Spinal cord (tissue), 10 donors: ENCODE results near the gene INTS15. TPM values are rescaled to one million over a fixed set of nuclear protein-coding genes. Genes with fewer than 3 reads are reported as not detected.
A peak's percentile ranks its signal among the peaks of the same experiment; 100 is the strongest.
"Not testable (repeated sequence)": the region's sequence is repeated elsewhere in the genome, so short reads cannot be mapped to it uniquely, and the experiment has no call there.

Experiments
- DNase-seq, 6 donors: peaks; one replicate each; pipeline versions ENCODE4 v3.0.0 to v3.0.0-alpha.2; 2013 to 2015; ENCODE audit warnings: low spot score in 6 of 6, low read depth in 4 of 6
- H3K27ac ChIP-seq: one replicate; pipeline ENCODE4 v1.5.1; 2013; ENCODE audit warnings: low read depth, low read length, control low read depth
- H3K27me3 ChIP-seq: one replicate; pipeline ENCODE4 v1.6.1; 2013; ENCODE audit warnings: low read length; ENCODE audit not compliant: control insufficient read depth, insufficient read depth
- H3K36me3 ChIP-seq: one replicate; pipeline ENCODE4 v1.6.1; 2013; ENCODE audit warnings: low read length; ENCODE audit not compliant: control insufficient read depth, insufficient read depth
- H3K4me1 ChIP-seq: one replicate; pipeline ENCODE4 v1.6.1; 2013; ENCODE audit warnings: low read length; ENCODE audit not compliant: control insufficient read depth, insufficient read depth
- H3K4me3 ChIP-seq: one replicate; pipeline ENCODE4 v1.5.1; 2013; ENCODE audit warnings: low read depth, low read length, control low read depth
- H3K9me3 ChIP-seq: one replicate; pipeline ENCODE4 v1.6.1; 2013; ENCODE audit warnings: low read length; ENCODE audit not compliant: control insufficient read depth, insufficient read depth
- WGBS: methylation state at CpG from one replicate; pipeline ENCODE4 v1.1.5; 2013; ENCODE audit warnings: missing lambda C conversion rate; ENCODE audit not compliant: insufficient coverage; 5-methylcytosine and 5-hydroxymethylcytosine counted together
- polyA plus RNA-seq, 2 donors: library from polyadenylated mRNA; unstranded; fragments of 120-200 nt; gene quantifications; one replicate each; pipeline ENCODE4 v1.2.1, GENCODE V29; 2013; ENCODE audit not compliant: insufficient read length in 2 of 2
- total RNA-seq, 2 donors: library from RNA; depleted of rRNA in 1 of 2; stranded (reverse); fragments of 120-200 nt in 1 of 2; fragments of >200 nt in 1 of 2; gene quantifications; one replicate each; pipeline versions ENCODE4 v1.2.3 to v1.2.4, GENCODE V29; 2013 to 2014
- donor health status: healthy.

Gene INTS15
- total and polyA plus RNA-seq, 4 donors: 14.0 to 57.0 (median 37.1) TPM

DNA sequence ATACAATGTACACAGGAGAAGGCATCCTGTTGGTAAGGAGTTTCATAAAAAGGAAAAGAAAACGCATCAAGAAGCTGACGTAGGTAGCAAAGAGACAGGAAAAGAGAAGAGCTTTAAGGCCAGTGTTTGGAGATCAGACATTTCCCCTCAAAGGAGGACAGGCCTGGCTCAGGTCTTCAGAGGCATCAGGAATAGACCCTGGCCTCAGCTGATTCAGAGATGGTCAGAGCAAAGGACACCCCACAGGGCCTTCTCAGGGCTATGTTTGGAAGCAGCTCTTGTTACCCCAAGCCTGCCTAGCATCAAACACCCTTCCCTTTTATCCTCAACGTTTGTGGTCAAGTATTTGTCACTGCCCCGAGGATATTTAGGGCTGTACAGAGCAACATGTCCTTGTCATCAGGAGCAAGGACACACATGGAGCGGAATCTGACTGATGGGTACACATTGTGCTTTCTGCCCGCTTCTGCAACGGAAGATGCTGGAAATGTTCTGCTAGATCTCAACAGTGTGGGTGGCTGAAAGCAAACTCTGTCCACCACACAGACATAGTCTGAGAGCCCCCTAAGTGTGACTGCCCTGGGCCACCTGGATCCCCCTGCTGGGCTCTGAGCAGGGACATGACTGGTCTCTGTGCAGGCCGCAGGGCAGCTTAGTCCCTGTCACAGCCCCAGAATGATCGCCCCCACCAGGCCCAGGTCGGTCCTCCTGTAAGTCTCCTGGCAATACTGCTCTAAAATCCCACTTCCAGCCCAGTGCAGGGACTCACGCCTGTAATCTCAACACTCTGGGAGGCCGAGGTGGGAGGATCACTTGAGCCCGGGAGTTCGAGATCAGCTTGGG lies 13.6 kb upstream of the INTS15 start:
- Histone ChIP-seq H3K4me3 (peak overlapping the region; percentile 76), H3K4me1 (peaks cover 16% of the 10 kb centered on the region), H3K27me3 (no peaks in the 10 kb centered on the region), H3K9me3 (no peaks in the 10 kb centered on the region), H3K36me3 (peaks cover 19% of the 10 kb centered on the region), H3K27ac (no peak overlapping the region)
- 73% methylated on average over 10 of the region's 14 CpGs for WGBS
- no peak for DNase-seq

DNA sequence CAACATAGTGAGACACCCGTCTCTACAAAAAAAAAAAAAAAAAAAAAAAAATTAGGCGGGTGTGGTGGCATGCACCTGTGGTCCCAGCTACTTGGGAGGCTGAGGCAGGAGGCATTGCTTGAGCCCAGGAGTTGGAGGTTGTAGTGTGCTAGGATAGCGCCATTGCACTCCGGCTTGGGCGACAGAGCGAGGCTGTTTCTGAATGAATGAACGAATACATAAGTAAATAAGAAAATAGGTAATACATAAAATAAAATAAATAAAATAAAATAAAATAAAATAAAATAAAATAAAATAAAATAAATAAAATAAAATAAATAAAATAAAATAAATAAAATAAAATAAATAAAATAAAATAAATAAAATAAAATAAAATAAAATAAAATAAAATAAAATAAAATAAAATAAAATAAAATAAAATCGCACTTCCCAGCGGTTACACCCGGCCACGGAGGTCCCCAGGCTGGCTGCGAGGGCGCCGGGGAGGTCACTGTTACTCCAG lies 12.9 kb upstream of the INTS15 start:
- peak in 2 of 6 donors; percentile 43 to 57 for DNase-seq
- not testable (repeated sequence) for H3K9me3 ChIP-seq, H3K27me3 ChIP-seq
- Histone ChIP-seq H3K4me1 (peaks cover 16% of the 10 kb centered on the region), H3K4me3 (peak overlapping the region; percentile 76), H3K36me3 (peaks cover 24% of the 10 kb centered on the region), H3K27ac (peak overlapping the region; percentile 91)
- WGBS: under 1% methylated on average over 6 of the region's 14 CpGs

DNA sequence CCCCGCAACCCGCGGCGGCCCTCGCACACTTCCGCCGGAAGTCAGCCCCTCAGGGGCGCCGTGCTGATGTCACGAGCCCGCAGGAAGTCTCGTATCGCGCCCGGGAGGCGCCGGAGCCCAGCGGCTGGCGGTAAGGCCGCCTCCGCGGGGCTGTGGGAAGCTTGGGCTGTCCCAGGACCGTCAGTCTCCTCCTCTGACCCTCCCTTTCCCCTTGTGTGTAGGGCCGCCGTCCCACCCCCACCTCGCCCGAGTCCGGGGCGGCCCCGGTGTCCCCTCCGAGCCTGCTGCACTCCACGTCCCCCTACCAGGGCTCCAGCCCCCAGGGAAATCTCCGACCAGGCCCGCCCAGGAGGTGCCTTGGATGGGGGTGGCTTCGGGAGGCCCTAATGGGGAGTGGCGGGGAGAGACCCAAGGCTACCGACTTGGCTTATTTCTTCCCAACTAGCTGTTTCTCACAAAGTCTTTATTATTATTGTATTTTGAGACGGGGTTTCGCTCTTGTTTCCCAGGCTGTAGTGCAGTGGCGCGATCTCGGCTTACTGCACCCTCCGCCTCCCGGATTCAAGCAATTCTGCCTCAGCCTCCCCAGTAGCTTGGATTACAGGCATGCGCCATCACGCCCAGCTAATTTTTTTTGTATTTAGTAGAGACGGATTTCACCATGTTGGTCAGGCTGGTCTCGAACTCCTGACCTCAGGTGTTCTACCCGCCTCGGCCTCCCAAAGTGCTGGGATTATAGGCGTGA lies 12.3 kb upstream of the INTS15 start, which contains the start of gene ZDHHC4:
ZDHHC4 (plus strand) TSS at position 86 of the 745 bp plus-strand sequence. CDS start 3,108 bp downstream, outside the sequence.
- H3K27me3 ChIP-seq: no peaks in the 10 kb centered on the region
- H3K36me3 ChIP-seq: peaks cover 28% of the 10 kb centered on the region
- H3K4me1 ChIP-seq: peaks cover 16% of the 10 kb centered on the region
- 5% methylated on average over 25 of the region's 51 CpGs for WGBS
- DNase-seq: peak; percentile 60 to 96 (median 80)
- peak within 1 kb of the TSS; percentile 91 for H3K27ac ChIP-seq
- no peaks in the 10 kb centered on the region for H3K9me3 ChIP-seq
- peak within 1 kb of the TSS; percentile 76 for H3K4me3 ChIP-seq

DNA sequence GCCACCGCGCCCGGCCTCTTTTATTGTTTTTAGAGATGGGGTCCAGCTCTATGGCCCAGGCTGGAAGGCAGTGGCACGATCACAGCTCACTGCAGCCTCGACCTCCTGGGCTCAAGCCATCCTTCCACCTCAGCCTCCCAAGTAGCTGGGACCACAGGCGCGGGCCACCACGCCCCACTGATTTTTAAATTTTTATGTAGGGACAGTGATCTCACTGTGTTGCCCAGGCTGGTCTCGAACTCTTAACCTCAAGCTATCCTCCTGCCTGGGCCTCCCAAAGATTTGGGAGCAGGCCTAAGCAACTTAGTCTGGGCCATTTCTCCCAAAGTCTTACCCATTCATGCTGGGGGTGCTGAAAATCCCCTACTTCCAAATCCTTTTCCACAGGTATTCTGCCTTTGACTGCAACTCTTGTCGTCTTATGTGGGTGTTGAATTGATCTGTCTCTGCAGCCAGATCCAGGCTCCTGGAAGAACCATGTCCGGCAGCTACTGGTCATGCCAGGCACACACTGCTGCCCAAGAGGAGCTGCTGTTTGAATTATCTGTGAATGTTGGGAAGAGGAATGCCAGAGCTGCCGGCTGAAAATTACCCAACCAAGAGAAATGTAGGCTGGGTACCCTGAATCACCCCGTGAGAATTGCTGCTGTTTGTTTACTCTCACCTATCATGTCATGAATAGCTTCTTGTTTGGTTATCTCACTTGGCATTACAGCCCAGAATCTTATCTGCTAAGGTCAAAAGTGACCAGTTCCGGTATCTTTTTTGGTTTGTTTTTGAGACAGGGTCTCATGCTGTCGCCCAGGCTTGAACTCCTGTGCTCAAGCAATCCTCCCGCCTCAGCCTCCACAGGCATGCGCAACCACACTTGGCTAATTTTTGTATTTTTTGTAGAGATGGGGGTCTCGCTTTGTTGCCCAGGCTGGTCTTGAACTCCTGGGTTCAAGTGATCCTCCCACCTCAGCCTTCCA lies 11.4 kb upstream of the INTS15 start:
- Histone ChIP-seq H3K27me3 (no peaks in the 10 kb centered on the region), H3K36me3 (peaks cover 36% of the 10 kb centered on the region), H3K4me1 (peaks cover 16% of the 10 kb centered on the region), H3K9me3 (no peaks in the 10 kb centered on the region), H3K4me3 (peak overlapping the region; percentile 76), H3K27ac (peak overlapping the region; percentile 91)
- DNase-seq: no peak
- 89% methylated on average over 11 of the region's 18 CpGs for WGBS

DNA sequence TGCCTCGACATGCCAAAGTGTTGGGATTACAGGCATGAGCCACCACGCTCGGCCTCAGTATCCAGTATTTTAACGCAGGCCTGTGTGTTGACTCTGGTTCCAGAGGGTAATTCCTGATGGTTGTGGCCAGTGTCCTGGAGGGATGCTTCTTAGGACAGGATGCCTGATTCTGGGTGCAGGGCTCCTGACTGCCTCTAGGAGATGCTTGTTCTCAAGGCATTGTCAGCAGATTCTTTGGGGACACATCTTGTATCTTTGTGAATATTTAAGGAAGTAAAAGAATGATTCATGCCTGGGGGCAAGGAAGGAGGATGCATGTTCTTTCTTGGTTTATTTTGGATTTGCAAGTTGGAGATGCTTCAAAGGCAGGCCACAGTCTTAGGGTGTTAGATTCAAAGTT lies 10.4 kb upstream of the INTS15 start:
- Histone ChIP-seq H3K27me3 (no peaks in the 10 kb centered on the region), H3K36me3 (peaks cover 41% of the 10 kb centered on the region), H3K27ac (no peak overlapping the region), H3K4me1 (peaks cover 16% of the 10 kb centered on the region), H3K9me3 (no peaks in the 10 kb centered on the region), H3K4me3 (no peak overlapping the region)
- DNase-seq: no peak
- WGBS: 97% methylated on average over 4 of the region's 4 CpGs

DNA sequence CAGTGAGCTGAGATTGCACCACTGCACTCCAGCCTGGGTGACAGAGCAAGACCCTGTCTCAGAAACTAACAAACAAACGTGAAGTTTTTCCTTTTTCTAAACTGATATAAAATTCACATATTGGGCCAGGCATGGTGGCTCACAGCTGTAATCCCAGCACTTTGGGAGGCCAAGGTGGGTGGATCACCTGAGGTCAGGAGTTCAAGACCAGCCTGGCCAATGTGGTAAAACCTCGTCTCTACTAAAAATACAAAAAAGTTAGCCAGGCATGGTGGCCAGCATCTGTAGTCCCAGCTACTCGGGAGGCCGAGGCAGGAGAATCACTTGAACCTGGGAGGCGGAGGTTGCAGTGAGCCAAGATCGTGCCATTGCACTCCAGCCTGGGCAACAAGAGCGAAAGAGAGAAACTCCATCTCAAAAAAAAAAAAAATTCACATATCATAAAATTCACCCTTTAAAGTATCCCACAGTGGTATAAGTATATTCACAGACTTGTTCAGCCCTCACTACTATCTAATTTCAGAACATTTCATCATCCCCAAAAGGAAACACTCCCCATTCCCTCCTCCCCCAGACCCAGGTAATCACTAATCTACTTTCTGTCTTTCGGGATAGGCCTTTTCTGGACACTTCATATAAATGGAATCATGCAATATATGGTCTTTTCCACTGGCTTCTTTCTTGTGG lies 3.9 kb upstream of the INTS15 start:
- Histone ChIP-seq H3K4me1 (peaks cover 14% of the 10 kb centered on the region), H3K36me3 (peaks cover 61% of the 10 kb centered on the region)
- not testable (repeated sequence) for DNase-seq, H3K27me3 ChIP-seq, H3K9me3 ChIP-seq, H3K27ac ChIP-seq, H3K4me3 ChIP-seq
- WGBS: 95% methylated on average over 3 of the region's 8 CpGs

DNA sequence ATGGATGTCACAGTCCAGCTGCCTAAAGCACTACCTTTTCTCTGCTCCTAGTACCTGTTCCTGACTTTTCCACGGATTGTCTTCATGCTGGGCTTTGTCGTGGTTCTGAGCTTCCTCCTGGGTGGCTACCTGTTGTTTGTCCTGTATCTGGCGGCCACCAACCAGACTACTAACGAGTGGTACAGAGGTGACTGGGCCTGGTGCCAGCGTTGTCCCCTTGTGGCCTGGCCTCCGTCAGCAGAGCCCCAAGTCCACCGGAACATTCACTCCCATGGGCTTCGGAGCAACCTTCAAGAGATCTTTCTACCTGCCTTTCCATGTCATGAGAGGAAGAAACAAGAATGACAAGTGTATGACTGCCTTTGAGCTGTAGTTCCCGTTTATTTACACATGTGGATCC lies 1.3 kb upstream of the INTS15 start:
- no peak for DNase-seq
- Histone ChIP-seq H3K27ac (no peak overlapping the region), H3K36me3 (peaks cover 60% of the 10 kb centered on the region), H3K4me1 (peaks cover 23% of the 10 kb centered on the region), H3K27me3 (no peaks in the 10 kb centered on the region), H3K4me3 (no peak overlapping the region), H3K9me3 (no peaks in the 10 kb centered on the region)
- 89% methylated on average over 8 of the region's 9 CpGs for WGBS

DNA sequence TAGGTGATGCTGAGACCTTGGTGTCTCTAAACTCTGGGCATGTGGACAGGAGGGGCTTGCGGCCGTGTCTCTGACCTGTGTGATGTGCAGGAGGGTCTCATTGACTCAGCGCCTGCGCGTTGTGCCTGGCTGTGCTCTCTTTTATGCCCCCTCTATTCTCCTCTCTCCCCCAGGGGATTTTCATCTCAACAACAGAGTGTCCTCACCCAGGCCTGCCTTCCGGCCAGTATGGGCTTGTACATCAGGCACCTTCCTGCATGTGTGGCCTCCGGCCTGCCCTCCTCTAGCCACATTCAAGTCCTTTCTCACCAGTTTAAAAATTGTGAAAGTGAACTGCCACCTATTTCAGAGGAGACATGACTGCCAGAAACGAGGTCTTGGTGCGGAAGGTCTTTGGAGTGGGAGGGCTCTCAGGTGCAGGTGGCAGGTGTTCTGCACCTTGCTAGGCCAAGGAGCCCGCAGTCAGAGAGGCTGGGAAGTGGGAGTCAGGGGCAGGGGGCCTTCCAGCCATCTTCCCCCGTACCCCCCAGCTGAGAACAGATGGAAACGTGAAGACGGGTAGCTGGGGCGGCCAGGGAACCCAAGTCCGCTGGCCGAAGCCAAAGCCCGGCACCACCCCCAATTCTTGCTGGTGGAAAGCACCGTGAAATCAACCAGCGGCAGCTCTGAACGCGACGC lies 531 bp upstream of the INTS15 start:
- DNase-seq: no peak
- WGBS: 46% methylated on average over 18 of the region's 22 CpGs
- H3K9me3 ChIP-seq: no peaks in the 10 kb centered on the region
- peak overlapping the region; percentile 21 for H3K4me3 ChIP-seq
- no peak overlapping the region for H3K27ac ChIP-seq
- no peaks in the 10 kb centered on the region for H3K27me3 ChIP-seq
- H3K4me1 ChIP-seq: peaks cover 23% of the 10 kb centered on the region
- peaks cover 64% of the 10 kb centered on the region for H3K36me3 ChIP-seq
